Body of pancreas (tissue), 4 donors: ENCODE data around the gene PRKAA2. TPM values are rescaled to one million over a fixed set of nuclear protein-coding genes. Genes with fewer than 3 reads are reported as not detected.

Experiments used
- ATAC-seq: fragments of 150-250 bp; one replicate; pipeline ENCODE4 v1.9.1; 2016
- DNase-seq, 4 donors: peaks; one replicate each; pipeline ENCODE4 v3.0.0-alpha.2; 2019
- H3K27ac ChIP-seq, 4 donors: fragments of 200-600 bp; sonication (generic); 1 replicate in 3 of 4; 2 replicates in 1 of 4; pipeline versions ENCODE4 v1.5.1 to v1.6.1; 2016 to 2019; ENCODE audit warnings: mild to moderate bottlenecking in 1 of 4, mixed read lengths in 1 of 4, moderate library complexity in 1 of 4
- H3K27me3 ChIP-seq, 2 donors: fragments of 200-600 bp; sonication (generic); one replicate each; pipeline ENCODE4 v1.6.0; 2016; ENCODE audit warnings: mild to moderate bottlenecking in 1 of 2
- H3K36me3 ChIP-seq, 2 donors: fragments of 200-600 bp; sonication (generic); replicated peaks in 1 of 2; 2 replicates each; pipeline ENCODE4 v1.5.1; 2016; ENCODE audit warnings: low read depth in 2 of 2; ENCODE audit not compliant: insufficient read depth in 1 of 2
- H3K4me1 ChIP-seq: fragments of 200-600 bp; sonication (generic); one replicate; pipeline ENCODE4 v1.6.0; 2016
- H3K4me3 ChIP-seq, 2 donors: fragments of 200-600 bp; sonication (generic); 1 replicate in 1 of 2; 2 replicates in 1 of 2; pipeline ENCODE4 v1.5.1; 2016 to 2019
- H3K9me3 ChIP-seq, 3 donors: fragments of 200-600 bp; sonication (generic); 1 replicate in 2 of 3; 2 replicates in 1 of 3; pipeline ENCODE4 v1.5.1; 2016
- POLR2A ChIP-seq, 3 donors: fragments of 450-650 bp; IDR thresholded peaks; one replicate each; pipeline ENCODE4 v1.6.1; 2016; ENCODE audit warnings: antibody characterized with exemption in 3 of 3, mild to moderate bottlenecking in 2 of 3
- WGBS, 2 donors: methylation state at CpG; one replicate each; pipeline ENCODE4 v1.1.5; 2017; 5-methylcytosine and 5-hydroxymethylcytosine counted together
- intact Hi-C: fragments of 100-400 bp; cut with DNase I; formaldehyde crosslinking; loops from one replicate; pipeline ENCODE4 v1.15.1; 2023
- total RNA-seq, 2 donors: library from RNA; depleted of rRNA; stranded (reverse); fragments of >200 nt; gene quantifications; one replicate each; pipeline ENCODE4 v1.1.0, GENCODE V29; 2016
- TF ChIP-seq, protein P1 (sequence below), 7 experiments: fragments of 450-650 bp in 4 of 7; fragments of 200-600 bp in 3 of 7; sonication (generic) in 3 of 7; IDR thresholded peaks; one replicate each; pipeline ENCODE4 v1.5.1; 2016 to 2019; ENCODE audit warnings: antibody characterized with exemption in 7 of 7

PRKAA2 gene
- total RNA-seq, 2 donors from 2014 or later: 3.3 to 7.5 TPM

GRCh38 chr1:56634981-56635380, 10.1 kb upstream of the PRKAA2 start:
- no peaks in the 10 kb centered on the region for H3K36me3 ChIP-seq
- no peak overlapping the region for H3K27ac ChIP-seq
- peaks cover 16% of the 10 kb centered on the region for H3K4me1 ChIP-seq
- H3K27me3 ChIP-seq: no peaks in the 10 kb centered on the region
- ATAC-seq (no peak), DNase-seq (no peak)
- TF ChIP-seq, protein P1, sequence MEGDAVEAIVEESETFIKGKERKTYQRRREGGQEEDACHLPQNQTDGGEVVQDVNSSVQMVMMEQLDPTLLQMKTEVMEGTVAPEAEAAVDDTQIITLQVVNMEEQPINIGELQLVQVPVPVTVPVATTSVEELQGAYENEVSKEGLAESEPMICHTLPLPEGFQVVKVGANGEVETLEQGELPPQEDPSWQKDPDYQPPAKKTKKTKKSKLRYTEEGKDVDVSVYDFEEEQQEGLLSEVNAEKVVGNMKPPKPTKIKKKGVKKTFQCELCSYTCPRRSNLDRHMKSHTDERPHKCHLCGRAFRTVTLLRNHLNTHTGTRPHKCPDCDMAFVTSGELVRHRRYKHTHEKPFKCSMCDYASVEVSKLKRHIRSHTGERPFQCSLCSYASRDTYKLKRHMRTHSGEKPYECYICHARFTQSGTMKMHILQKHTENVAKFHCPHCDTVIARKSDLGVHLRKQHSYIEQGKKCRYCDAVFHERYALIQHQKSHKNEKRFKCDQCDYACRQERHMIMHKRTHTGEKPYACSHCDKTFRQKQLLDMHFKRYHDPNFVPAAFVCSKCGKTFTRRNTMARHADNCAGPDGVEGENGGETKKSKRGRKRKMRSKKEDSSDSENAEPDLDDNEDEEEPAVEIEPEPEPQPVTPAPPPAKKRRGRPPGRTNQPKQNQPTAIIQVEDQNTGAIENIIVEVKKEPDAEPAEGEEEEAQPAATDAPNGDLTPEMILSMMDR (IDR thresholded peaks at IDR 0.05): no peak
- no peak for TF ChIP-seq POLR2A (IDR thresholded peaks at IDR 0.05)
- no peaks in the 10 kb centered on the region for H3K9me3 ChIP-seq
- intact Hi-C loops: no loop called here
- WGBS, 2 donors: 93% methylated on average over 3 of the region's 3 CpGs
- no peak overlapping the region for H3K4me3 ChIP-seq

DNA sequence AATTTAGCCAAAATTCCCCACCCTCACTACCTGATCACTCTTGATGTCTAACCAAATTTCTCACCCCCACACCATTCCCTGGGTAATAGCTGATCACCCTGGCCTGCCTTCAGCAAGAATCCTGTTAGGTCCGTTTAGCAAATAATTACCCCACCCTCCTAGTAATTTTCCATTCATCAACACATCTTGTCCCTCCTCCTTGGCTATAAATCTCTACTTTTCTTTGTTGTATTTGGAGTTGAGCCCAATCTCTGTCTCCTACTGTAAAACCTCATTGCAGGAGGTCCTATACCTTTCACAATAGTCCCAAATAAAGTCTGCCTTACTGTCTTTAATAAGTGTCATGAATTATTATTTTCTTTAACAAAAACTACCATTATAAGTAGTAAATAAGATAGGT, 6.9 kb upstream of the PRKAA2 start:
- DNase-seq (no peak), ATAC-seq (no peak)
- no peak overlapping the region for H3K27ac ChIP-seq
- H3K9me3 ChIP-seq: no peaks in the 10 kb centered on the region
- intact Hi-C loops: no loop called here
- TF ChIP-seq POLR2A (IDR thresholded peaks at IDR 0.05): no peak
- TF ChIP-seq, protein P1 (IDR thresholded peaks at IDR 0.05): no peak
- H3K4me3 ChIP-seq: no peak overlapping the region
- no peaks in the 10 kb centered on the region for H3K36me3 ChIP-seq
- H3K4me1 ChIP-seq: peaks cover 16% of the 10 kb centered on the region
- H3K27me3 ChIP-seq: no peaks in the 10 kb centered on the region
- WGBS, 2 donors: 13 to 33% methylated on average over 1 of the region's 1 CpG

DNA sequence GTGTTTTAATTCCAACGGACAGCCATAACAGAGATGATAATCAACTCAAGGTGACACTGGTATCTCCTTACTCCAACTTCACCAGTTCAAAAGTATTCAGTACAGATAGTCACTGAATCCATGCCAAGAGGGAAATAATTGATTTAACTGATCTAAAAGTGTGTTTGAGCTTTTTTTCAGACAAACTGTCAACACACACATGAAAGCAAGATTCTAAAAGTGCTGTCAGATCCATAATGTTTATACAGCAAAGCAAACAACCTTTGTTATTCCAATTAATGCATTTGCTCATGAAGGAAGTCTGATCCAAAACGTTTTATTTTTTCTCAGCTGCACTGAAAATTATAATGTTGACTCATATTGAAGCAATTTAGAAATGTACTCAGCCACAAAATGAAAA, 5.9 kb upstream of the PRKAA2 start:
- H3K4me1 ChIP-seq: peaks cover 26% of the 10 kb centered on the region
- TF ChIP-seq, protein P1 (IDR thresholded peaks at IDR 0.05): no peak
- no peak for TF ChIP-seq POLR2A (IDR thresholded peaks at IDR 0.05)
- 4 to 15% methylated on average over 2 of the region's 2 CpGs for WGBS, 2 donors
- H3K27ac ChIP-seq: no peak overlapping the region
- DNase-seq (no peak), ATAC-seq (no peak)
- H3K27me3 ChIP-seq: no peaks in the 10 kb centered on the region
- H3K4me3 ChIP-seq: no peak overlapping the region
- intact Hi-C loops: no loop called here
- no peaks in the 10 kb centered on the region for H3K36me3 ChIP-seq
- H3K9me3 ChIP-seq: no peaks in the 10 kb centered on the region

- ATAC-seq (no peak), DNase-seq (no peak)
- H3K36me3 ChIP-seq: no peaks in the 10 kb centered on the region
- H3K9me3 ChIP-seq: no peaks in the 10 kb centered on the region
- peaks cover 30% of the 10 kb centered on the region for H3K4me1 ChIP-seq
- no peaks in the 10 kb centered on the region for H3K27me3 ChIP-seq
- peak overlapping the region in 2 of 4 donors; percentile 65 to 74 for H3K27ac ChIP-seq
- intact Hi-C loops: no loop called here
- H3K4me3 ChIP-seq: no peak overlapping the region
- TF ChIP-seq POLR2A (IDR thresholded peaks at IDR 0.05): no peak
- TF ChIP-seq, protein P1 (IDR thresholded peaks at IDR 0.05): no peak
Observed at GRCh38 chr1:56643661-56644060, 1.5 kb upstream of the PRKAA2 start.

GRCh38 chr1:56644064-56644918, 823 bp upstream of the PRKAA2 start:
- no peak for TF ChIP-seq POLR2A (IDR thresholded peaks at IDR 0.05)
- TF ChIP-seq, protein P1 (IDR thresholded peaks at IDR 0.05): no peak

More at GRCh38 chr1:56644064-56644918, 823 bp upstream of the PRKAA2 start:
- Histone ChIP-seq H3K27ac (peak overlapping the region in 3 of 4 donors; percentile 59 to 74 (median 65)), H3K36me3 (no peaks in the 10 kb centered on the region), H3K4me3 (peak overlapping the region; percentile 37 to 56), H3K27me3 (no peaks in the 10 kb centered on the region), H3K4me1 (peaks cover 26% of the 10 kb centered on the region), H3K9me3 (no peaks in the 10 kb centered on the region)
- peak; percentile 25 for ATAC-seq
- 6 to 9% methylated on average over 23 of the region's 23 CpGs for WGBS, 2 donors
- intact Hi-C loops: no loop called here
- peak in 3 of 4 donors; percentile 5 to 24 (median 18) for DNase-seq
